Colonic mucosa (tissue), 4 donors: ENCODE results near the gene PARVA. TPM values are rescaled to one million over a fixed set of nuclear protein-coding genes. Genes with fewer than 3 reads are reported as not detected.
"Not testable (repeated sequence)": the region's sequence is repeated elsewhere in the genome, so short reads cannot be mapped to it uniquely, and the experiment has no call there.

Source experiments
- DNase-seq: peaks from one replicate; pipeline ENCODE4 v3.0.0-alpha.2; 2020
- H3K27ac ChIP-seq: fragments of 200-600 bp; one replicate; pipeline ENCODE4 v1.8.0; 2021
- H3K27me3 ChIP-seq: fragments of 200-600 bp; one replicate; pipeline ENCODE4 v1.8.0; 2021
- H3K36me3 ChIP-seq: fragments of 200-600 bp; one replicate; pipeline ENCODE4 v1.8.0; 2021
- H3K4me1 ChIP-seq: fragments of 200-600 bp; one replicate; pipeline ENCODE4 v1.8.0; 2021; ENCODE audit warnings: mild to moderate bottlenecking
- H3K4me3 ChIP-seq: fragments of 200-600 bp; one replicate; pipeline ENCODE4 v1.8.0; 2021
- H3K9ac ChIP-seq, 2 donors: one replicate each; pipeline ENCODE4 v1.7.0; 2013; ENCODE audit warnings: control low read depth in 2 of 2, low read depth in 2 of 2, low read length in 2 of 2
- H3K9me3 ChIP-seq: fragments of 200-600 bp; one replicate; pipeline ENCODE4 v1.8.0; 2021
- intact Hi-C: fragments of 100-400 bp; cut with DNase I; formaldehyde crosslinking; loops from one replicate; pipeline ENCODE4 v1.14.1; 2022
- total RNA-seq, 2 donors: library from RNA; stranded (reverse); fragmentation: NEBNext Ultra II Directional in 1 of 2; extraction: Animal tissue kit (Norgen Biotek cat#: 25700) in 1 of 2; gene quantifications; one replicate each; pipeline ENCODE4 v1.2.1, GENCODE V29; 2021
- TF ChIP-seq, protein P1 (sequence below): fragments of 200-600 bp; IDR thresholded peaks from one replicate; pipeline ENCODE4 v1.8.0; 2022; ENCODE audit warnings: antibody characterized with exemption, mild to moderate bottlenecking
- donor health status: healthy.
- donor health status: DM: no; HTN: no; CAD: no.
- donor health status: DM: no; HTN: no; CAD: no.

The PARVA gene
- total RNA-seq, 2 donors from 2014 or later: 61.8 to 78.5 TPM

DNA sequence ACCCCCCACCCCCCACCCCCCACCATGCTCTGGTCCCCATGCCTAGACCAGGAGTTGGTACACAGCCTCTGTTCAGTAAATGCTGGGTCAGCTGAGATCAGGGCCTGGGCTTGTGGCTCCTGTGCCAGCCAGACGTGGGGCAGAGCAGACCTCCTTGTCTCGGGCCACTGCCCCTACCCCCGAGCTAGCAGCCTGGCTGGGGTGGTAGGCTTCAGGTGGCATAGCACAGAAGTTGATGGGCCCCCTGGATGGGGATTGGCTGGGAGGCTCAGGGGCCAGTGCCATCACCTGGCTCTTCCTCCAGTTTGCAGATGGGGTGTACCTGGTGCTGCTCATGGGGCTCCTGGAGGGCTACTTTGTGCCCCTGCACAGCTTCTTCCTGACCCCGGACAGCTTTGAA lies 139.9 kb downstream of the PARVA start:
- H3K9ac ChIP-seq: no peak overlapping the region
- H3K27me3 ChIP-seq: no peaks in the 10 kb centered on the region
- no peak for DNase-seq
- TF ChIP-seq, protein P1, sequence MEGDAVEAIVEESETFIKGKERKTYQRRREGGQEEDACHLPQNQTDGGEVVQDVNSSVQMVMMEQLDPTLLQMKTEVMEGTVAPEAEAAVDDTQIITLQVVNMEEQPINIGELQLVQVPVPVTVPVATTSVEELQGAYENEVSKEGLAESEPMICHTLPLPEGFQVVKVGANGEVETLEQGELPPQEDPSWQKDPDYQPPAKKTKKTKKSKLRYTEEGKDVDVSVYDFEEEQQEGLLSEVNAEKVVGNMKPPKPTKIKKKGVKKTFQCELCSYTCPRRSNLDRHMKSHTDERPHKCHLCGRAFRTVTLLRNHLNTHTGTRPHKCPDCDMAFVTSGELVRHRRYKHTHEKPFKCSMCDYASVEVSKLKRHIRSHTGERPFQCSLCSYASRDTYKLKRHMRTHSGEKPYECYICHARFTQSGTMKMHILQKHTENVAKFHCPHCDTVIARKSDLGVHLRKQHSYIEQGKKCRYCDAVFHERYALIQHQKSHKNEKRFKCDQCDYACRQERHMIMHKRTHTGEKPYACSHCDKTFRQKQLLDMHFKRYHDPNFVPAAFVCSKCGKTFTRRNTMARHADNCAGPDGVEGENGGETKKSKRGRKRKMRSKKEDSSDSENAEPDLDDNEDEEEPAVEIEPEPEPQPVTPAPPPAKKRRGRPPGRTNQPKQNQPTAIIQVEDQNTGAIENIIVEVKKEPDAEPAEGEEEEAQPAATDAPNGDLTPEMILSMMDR: no peak
- no peak overlapping the region for H3K4me3 ChIP-seq
- no peaks in the 10 kb centered on the region for H3K9me3 ChIP-seq
- H3K4me1 ChIP-seq: no peaks in the 10 kb centered on the region
- intact Hi-C loops: no loop called here
- no peaks in the 10 kb centered on the region for H3K36me3 ChIP-seq
- H3K27ac ChIP-seq: no peak overlapping the region

DNA sequence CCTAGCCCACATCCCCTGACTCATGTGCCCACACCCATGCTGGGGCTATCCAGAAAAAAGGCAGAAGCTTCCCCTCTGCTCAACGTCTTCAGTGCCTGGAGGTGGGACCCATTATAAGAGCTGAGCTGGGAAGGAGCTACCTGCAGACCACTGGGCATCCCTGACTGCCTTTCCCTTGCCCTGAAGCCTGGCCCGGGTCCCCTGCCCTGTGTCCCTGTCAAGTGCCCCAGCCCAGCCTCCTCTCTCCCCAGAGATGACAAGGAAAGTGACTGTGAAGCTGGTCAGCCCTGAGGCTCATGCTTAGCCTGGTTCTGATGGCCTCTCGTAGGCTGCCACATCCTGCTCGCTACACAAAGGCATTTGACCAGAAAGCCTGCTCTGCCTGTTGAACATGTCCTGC lies 140.4 kb downstream of the PARVA start:
- Histone ChIP-seq H3K27me3 (no peaks in the 10 kb centered on the region), H3K27ac (no peak overlapping the region), H3K9me3 (no peaks in the 10 kb centered on the region), H3K4me1 (no peaks in the 10 kb centered on the region), H3K36me3 (no peaks in the 10 kb centered on the region), H3K9ac (no peak overlapping the region), H3K4me3 (no peak overlapping the region)
- intact Hi-C loops: no loop called here
- no peak for DNase-seq
- TF ChIP-seq, protein P1: no peak

DNA sequence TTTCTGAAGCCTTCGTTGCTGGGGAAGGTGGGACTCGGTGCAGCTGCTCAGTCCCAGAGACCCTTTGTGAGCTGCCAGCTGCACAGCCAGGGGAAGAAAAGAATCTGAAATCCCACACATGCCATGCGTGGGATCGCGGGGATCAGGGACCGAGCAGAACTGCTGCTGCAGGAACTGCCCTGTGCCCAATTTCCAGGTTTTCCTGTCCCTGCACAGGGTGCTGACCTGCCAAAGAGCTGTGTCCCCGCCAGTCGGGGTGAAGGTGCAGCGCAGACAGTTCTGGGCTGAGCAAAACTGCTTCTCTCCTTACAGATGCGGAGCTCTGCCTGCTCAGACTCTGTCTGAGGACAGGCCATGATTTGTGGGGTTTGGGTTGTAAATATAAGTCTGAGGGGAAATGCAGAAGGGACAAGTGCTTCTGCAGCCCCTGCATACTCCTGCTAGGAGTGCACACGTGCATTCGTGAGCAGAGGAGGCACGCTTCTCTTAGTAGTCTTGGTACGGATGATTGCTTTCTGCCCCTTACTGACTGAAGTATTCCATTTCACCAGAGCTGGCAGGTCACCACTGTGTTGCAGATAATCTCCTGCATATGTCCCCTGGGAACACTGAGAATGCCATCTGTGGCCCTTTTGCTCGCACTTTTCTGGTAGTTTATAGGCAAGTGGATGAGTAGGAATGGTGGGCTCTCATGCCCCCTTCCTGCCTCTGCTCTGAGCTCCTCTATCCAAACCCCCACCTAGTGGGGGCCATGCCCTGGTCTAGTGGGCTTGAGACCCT lies 141.4 kb downstream of the PARVA start:
- TF ChIP-seq, protein P1: no peak
- Histone ChIP-seq H3K4me3 (no peak overlapping the region), H3K27me3 (no peaks in the 10 kb centered on the region), H3K36me3 (no peaks in the 10 kb centered on the region), H3K4me1 (no peaks in the 10 kb centered on the region), H3K9ac (no peak overlapping the region), H3K27ac (no peak overlapping the region), H3K9me3 (no peaks in the 10 kb centered on the region)
- intact Hi-C loops: no loop called here
- DNase-seq: no peak

DNA sequence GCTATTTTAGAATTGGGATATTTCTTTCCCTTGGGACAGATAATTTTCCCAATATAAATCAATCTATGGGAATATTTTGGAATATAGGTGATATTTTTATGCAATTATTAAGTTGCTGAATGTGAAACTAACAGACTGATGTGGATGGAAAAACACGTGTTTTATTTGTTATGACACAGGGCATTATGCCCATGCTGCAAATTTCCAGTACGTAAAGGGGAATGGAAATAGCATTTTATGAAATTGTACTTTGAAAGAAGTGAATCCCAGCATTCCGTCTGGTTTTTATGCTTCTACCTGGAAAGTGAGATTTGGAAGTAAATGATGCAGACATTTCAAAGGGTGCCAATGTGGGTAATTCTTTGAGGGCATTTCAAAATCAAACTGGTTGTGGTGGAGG lies 142.7 kb downstream of the PARVA start:
- Histone ChIP-seq H3K27ac (no peak overlapping the region), H3K4me3 (no peak overlapping the region), H3K9me3 (no peaks in the 10 kb centered on the region), H3K9ac (no peak overlapping the region), H3K36me3 (no peaks in the 10 kb centered on the region), H3K4me1 (no peaks in the 10 kb centered on the region), H3K27me3 (no peaks in the 10 kb centered on the region)
- no peak for DNase-seq
- intact Hi-C loops: no loop called here
- TF ChIP-seq, protein P1: no peak

DNA sequence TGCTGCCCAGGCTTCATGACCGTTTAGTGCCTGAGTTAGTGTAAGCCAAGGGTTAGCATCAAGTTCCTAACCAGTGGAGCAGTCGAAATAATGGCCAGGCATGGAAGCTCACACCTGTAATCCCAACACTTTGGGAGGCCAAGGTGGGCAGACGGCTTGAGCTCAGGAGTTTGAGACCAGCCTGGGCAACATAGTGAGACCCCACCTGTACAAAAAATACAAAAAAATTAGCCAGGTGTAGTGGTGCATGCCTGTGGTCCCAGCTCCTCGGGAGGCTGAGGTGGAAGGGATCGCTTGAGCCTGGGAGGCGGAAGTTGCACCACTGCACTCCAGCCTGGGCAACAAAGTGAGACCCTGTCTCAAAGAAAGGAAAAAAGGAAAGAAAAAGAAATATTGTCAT lies 143.2 kb downstream of the PARVA start:
- H3K4me1 ChIP-seq, DNase-seq, H3K9me3 ChIP-seq, H3K27me3 ChIP-seq, H3K36me3 ChIP-seq, H3K27ac ChIP-seq, H3K9ac ChIP-seq, H3K4me3 ChIP-seq, intact Hi-C loops: not testable (repeated sequence)

DNA sequence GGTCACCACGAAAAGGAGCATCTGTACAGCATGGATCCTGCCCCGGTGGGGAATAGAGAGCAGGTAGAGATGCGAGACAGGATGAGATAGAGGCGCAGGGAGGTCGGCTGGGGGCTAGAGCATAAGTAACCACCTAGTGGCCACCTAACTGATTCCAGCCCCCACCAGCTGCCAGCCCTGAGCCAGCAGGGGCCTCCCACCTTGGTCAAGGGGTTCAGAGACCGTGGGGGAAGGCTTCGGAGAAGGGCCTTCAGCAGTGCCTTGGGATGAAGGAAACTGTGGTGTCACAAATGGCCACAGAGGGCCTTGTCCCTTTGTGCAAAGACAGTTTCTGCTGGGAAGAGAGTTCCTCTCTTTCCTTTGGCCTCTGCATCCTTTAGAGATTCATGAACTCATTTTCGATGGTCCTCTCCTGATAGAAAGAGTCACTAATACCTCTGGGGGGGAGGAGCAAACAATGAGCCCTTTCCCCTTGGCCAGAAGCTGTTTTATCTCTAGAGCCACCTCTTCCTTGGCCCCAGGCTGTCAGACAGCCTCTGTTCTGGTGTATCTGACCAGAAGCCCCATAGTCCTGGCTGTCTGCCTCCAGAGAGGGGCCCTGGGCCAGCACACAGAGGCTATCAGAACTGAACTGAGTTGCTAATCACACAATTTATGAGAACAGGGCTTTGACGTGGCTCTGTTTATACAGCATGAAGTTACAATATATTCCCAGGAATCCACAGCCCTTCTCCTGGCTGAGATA lies 146.0 kb downstream of the PARVA start:
- no peaks in the 10 kb centered on the region for H3K27me3 ChIP-seq
- intact Hi-C loops: no loop called here
- no peak overlapping the region for H3K9ac ChIP-seq
- no peak for DNase-seq
- H3K4me1 ChIP-seq: no peaks in the 10 kb centered on the region
- TF ChIP-seq, protein P1: no peak
- no peak overlapping the region for H3K27ac ChIP-seq
- no peaks in the 10 kb centered on the region for H3K36me3 ChIP-seq
- H3K4me3 ChIP-seq: no peak overlapping the region
- H3K9me3 ChIP-seq: no peaks in the 10 kb centered on the region
